CD4-positive, alpha-beta T cell treated with Interleukin-21 for 1 hour (primary cell): Measurements from ENCODE around the gene CRIM1.

Experiments
- DNase-seq: peaks from one replicate; pipeline ENCODE4 v3.0.0-alpha.2; 2020

The CRIM1 gene

GRCh38 chr2:36564377-36564930 is 208.9 kb downstream of the CRIM1 start:
- no peak for DNase-seq

- no peak for DNase-seq
Observed at GRCh38 chr2:36565712-36566111, 210.1 kb downstream of the CRIM1 start.

GRCh38 chr2:36566887-36567286 is 211.3 kb downstream of the CRIM1 start:
- no peak for DNase-seq

DNA sequence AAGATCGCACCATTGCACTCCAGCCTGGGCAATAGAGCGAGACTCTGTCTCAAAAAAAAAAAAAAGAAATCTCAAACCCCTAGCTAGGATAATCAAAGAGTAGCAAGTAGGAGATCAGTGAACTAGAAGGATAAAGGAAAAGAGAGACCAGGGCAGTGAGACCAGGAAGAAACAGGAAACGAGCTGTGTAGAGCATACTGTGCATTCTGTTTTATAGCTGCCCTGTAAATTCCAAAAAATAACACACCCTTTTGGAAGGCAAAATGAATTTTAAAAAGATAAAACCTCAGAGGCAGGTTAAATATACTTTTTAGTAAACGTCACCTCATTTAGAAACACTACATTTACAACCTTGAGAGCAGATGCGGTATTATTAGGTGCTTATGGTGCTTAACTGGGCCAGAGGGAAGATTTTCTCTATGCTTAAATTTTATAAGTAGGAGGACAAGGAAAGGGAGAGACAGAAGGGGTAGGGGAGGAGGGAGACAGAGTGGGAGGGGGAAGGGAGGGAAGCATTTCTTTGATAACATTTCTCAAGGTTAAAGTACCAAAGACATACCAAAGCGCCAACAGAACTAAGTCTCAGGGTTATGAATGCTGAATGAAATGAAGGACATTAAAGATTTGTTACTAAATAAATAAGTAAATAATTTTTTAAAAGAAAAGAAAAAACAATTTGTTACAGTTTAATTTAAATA is 212.3 kb downstream of the CRIM1 start:
- DNase-seq = no peak

GRCh38 chr2:36568516-36569246 is 213.1 kb downstream of the CRIM1 start:
- DNase-seq = no peak

GRCh38 chr2:36569267-36569856 is 213.8 kb downstream of the CRIM1 start:
- DNase-seq = no peak

GRCh38 chr2:36570416-36570815 is 214.8 kb downstream of the CRIM1 start:
- no peak for DNase-seq

DNA sequence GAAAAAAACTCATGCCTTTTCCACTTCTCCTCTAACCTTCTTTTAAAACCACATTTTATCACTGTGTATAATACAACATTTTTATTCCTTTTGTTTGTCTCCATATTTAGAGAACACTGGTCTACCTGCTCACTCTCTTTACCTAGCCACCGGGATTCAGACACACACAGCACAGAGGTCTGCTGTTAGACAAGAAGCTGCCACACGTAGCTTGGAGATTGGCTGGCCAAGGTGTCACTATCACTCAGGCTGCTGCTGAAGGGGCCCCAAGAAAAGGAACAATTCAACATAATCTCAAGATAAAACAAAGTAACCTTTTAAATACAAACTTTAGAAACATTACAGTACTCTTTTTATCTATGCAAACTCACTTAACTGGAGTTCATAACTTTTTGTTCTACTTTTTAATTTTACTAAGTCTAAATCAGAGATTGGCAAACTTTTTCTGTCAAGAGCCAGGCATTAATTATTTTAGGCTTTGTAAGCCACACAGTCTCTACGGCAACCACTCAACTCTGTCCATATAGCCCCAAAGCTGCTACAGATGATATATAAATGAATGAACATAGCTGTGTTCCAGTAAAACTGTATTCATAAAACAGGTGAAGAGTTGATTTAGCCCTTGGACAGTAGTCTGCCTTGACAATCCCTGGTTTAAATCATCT is 216.6 kb downstream of the CRIM1 start:
- no peak for DNase-seq

DNA sequence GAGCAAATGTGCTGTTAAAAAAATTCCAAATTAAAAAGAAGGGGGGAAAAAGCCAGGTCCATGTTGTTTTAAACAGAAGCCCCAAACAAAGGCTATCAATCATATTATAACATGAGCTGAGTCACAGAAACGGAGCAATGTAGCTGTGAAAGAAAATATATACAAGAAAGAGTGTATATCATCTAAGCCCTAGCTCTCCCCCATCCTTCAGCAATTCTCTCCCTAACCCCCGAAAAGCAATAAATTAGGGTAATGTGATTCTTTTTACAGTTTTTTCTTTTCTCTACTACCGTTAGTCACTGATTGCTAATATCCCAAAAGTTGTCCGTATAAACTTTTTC is 217.1 kb downstream of the CRIM1 start:
- no peak for DNase-seq

- no peak for DNase-seq
Observed at GRCh38 chr2:36573165-36573564, 217.6 kb downstream of the CRIM1 start.

GRCh38 chr2:36574560-36574959 is 219.0 kb downstream of the CRIM1 start:
- DNase-seq = no peak

- DNase-seq = no peak
Observed at GRCh38 chr2:36577884-36578283, 222.3 kb downstream of the CRIM1 start.

DNA sequence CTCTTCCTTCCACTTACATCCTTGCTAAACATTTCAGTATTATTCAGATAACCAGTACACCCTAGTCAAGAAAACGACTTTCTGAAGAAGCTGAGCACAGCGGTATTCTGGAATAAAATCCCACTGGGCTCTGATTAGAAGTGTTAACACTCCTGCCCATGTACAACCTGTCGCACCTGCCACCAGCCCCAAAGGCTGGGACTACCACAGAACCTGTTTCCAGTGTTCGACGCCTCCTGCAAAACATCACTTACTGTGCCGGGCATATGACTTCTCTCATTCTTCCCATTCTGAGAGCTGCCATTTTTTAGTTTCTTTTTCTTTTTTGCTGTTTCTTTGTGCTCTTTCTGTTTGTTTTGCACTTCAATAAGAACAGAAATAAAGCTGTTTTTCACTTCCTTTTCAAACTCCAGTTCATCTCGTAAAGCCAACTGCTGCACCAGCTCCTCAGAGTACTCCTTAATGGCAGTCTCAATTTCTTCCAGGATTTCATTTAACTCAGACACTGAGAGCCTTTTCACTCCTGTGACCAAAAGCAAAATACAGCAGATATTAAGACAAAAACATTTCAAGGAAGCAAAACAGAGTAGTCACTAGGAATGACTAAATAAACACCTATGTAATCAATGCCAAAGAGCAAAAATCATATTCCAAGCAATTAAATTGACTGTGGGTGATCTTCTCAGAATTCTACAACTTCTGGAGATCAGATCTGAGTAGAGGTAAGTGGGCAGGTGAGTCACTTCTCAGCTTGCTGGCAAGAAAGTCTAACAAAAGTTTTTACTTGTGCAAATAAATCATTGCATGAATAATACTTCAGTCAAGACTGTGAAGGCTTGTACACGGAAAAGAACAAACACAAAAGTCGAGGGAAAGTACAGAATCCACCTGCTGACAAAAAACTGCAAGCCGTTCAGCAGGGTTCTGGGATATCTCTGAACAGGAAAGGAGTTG is 223.0 kb downstream of the CRIM1 start:
- no peak for DNase-seq

GRCh38 chr2:36579297-36579664 is 223.7 kb downstream of the CRIM1 start:
- no peak for DNase-seq

- no peak for DNase-seq
Observed at GRCh38 chr2:36582538-36582937, 227.0 kb downstream of the CRIM1 start.

GRCh38 chr2:36582951-36583350 is 227.4 kb downstream of the CRIM1 start:
- DNase-seq = no peak

DNA sequence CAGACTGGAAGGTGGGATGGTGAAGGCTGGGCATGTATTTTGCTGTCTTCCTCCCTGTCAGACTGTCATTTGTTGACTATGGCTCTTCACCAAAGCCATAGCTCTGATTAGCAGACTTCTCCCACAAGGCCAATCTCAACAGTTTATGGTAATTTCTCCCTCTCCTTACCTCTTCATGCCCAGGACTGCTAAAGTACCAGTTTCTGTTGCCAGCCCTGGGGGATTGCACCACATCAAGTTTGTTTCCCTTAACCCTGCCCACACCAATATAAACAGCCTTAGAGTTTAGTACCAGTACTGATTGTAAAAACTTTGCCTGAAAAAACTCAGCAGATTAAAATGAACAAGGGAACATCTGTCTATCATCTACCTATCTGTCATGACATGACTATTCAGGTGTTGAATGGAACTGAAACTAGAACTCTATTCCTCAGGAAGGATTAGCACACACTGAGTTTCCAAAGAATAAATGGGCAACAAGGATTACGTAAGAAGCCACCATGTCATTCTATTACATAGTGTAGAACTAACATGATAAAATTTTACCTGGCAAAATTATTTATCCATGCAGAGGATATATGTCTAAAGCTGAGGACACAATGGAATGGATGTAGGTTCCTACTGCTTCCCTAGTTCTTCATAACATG is 228.7 kb downstream of the CRIM1 start:
- DNase-seq = no peak

GRCh38 chr2:36586672-36587071 is 231.1 kb downstream of the CRIM1 start:
- no peak for DNase-seq

GRCh38 chr2:36587101-36587500 is 231.5 kb downstream of the CRIM1 start:
- DNase-seq = no peak

DNA sequence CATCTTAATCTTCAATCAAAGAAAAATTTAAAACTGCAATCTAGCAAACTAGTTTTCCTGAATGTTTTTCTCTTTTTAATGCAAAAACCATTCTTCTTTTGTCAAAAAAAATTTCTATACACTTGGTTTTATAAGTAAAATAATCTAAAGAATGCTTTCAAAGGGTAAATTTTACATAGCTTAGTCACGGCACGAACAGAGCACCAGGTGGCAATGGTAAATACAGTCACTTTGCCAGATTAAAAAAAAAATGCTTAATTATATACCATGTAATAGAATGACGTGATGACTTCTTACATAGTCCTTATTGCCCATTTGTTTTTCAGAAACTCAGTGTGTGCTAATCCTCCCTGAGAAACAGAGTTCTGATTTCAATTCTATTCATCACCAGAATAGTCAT is 232.0 kb downstream of the CRIM1 start:
- no peak for DNase-seq

- DNase-seq = no peak
Observed at GRCh38 chr2:36589230-36589630, 233.7 kb downstream of the CRIM1 start.

DNA sequence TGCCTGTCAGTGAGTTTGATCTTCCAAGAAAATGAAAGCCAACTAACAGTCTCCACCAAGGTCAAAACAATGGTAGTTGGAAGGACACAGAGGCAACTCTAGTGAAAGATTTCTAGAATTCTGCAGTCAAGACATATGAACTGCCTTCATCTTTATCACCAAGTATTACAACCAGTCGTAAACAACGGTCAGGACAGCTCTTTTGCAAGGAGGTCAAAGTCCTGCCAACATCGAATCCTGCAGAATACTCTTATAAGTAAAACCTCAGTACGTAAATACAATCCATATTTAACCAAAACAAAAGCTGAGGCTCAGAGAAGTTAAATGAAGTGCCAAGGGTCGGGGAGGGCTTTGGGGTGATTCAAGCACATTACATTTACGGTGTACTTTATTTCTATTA is 239.3 kb downstream of the CRIM1 start:
- no peak for DNase-seq
